Left cardiac atrium (tissue), 4 donors: ENCODE data around the gene NEURL1. TPM values are rescaled to one million over a fixed set of nuclear protein-coding genes. Genes with fewer than 3 reads are reported as not detected.

Experiments
- ATAC-seq, 2 donors: fragments of 200-7000 bp; cut with Tn5 transposase; one replicate each; pipeline ENCODE4 v1.9.1; 2020; ENCODE audit warnings: mild to moderate bottlenecking in 2 of 2, moderate library complexity in 2 of 2
- DNase-seq: peaks from one replicate; pipeline ENCODE4 v3.0.0-alpha.2; 2020
- intact Hi-C, 2 donors: fragments of 100-400 bp; cut with DNase I; formaldehyde crosslinking; loops; one replicate each; pipeline versions ENCODE4 v1.14.1 to v1.15.1; 2022 to 2023
- total RNA-seq, 2 donors: library from RNA; stranded (reverse); fragmentation: NEBNext Ultra II Directional; extraction: Animal tissue kit (Norgen Biotek cat#: 25700); gene quantifications; one replicate each; pipeline ENCODE4 v1.2.1, GENCODE V29; 2021
- donor health status: DM: no; HTN: yes; CAD: no.
- donor health status: DM: no; HTN: yes; CAD: no; lungs with severe emphysema.
- donor health status: DM: yes; HTN: yes; CAD: no.
- donor health status: Dilated cardiomyopathy.

The NEURL1 gene
- total RNA-seq, 2 donors from 2014 or later, result 0.12 to 0.39 TPM

GRCh38 chr10:103554488-103555324, 61.2 kb downstream of the NEURL1 start:
- DNase-seq (peak; percentile 50), ATAC-seq (peak; percentile 72 to 85)
- intact Hi-C loops, result no loop called here

GRCh38 chr10:103555325-103555649, 61.8 kb downstream of the NEURL1 start:
- intact Hi-C loops, result no loop called here
- DNase-seq (no peak), ATAC-seq (no peak)

DNA sequence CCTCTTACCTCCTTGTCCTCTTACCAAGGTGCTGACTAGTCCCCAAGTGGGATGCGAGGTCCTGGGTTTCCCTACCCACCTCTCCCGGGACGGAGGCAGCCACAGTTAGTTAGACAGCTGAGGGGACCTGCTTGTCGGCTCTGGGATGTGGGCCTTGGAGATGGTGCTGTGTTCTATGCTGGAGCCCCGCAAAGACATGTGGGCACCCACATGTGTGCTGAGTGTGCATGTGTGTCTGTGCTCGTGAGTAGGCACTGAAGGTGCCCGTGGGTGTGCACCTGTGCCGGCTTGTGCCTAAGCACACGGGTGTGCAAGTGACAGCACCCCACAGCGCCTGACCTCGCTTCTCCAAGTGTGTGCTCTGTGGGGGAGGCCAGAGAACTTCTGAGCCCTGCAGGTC, 62.2 kb downstream of the NEURL1 start:
- ATAC-seq (no peak), DNase-seq (no peak)
- intact Hi-C loops, result no loop called here

GRCh38 chr10:103556383-103557007, 63.0 kb downstream of the NEURL1 start:
- no peak for ATAC-seq
- intact Hi-C loops, result no loop called here
- no peak for DNase-seq

- intact Hi-C loops, result no loop called here
- DNase-seq (no peak), ATAC-seq (no peak)
These were observed 64.0 kb downstream of the NEURL1 start for GRCh38 chr10:103557455-103557854.

DNA sequence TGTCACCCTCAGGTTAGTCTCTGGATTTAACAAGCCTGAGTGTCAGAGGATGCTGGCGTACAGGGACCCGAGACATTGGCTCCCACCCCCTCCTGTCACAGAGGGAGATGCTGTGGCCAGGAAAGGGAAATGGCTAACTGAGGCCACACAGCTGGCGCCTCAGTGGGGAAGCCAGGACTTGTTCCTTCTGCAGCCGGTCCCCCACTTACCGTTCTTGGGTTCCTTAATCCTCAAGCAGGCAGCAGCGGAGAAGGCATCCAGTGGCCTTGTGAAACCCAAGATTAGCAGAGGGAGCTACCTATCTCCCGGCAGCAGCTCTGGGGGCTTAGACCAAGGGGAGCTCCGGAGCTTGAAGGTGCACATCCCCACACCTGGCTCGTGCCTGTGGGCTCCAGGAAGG, 65.4 kb downstream of the NEURL1 start:
- DNase-seq (no peak), ATAC-seq (no peak)
- intact Hi-C loops, result no loop called here

GRCh38 chr10:103559776-103560175, 66.3 kb downstream of the NEURL1 start:
- no peak for ATAC-seq
- no peak for DNase-seq
- intact Hi-C loops, result no loop called here

GRCh38 chr10:103560886-103561285, 67.4 kb downstream of the NEURL1 start:
- intact Hi-C loops, result no loop called here
- ATAC-seq (no peak), DNase-seq (no peak)

GRCh38 chr10:103562383-103562782, 68.9 kb downstream of the NEURL1 start:
- intact Hi-C loops, result no loop called here

GRCh38 chr10:103563231-103564115, 70.0 kb downstream of the NEURL1 start:
- ATAC-seq, result no peak
- no peak for DNase-seq
- intact Hi-C loops, result no loop called here

More at GRCh38 chr10:103562383-103562782, 68.9 kb downstream of the NEURL1 start:
- ATAC-seq (no peak), DNase-seq (no peak)

GRCh38 chr10:103564116-103564501, 70.6 kb downstream of the NEURL1 start:
- DNase-seq (no peak), ATAC-seq (peak in 1 of 2 donors; percentile 23)
- intact Hi-C loops, result no loop called here

GRCh38 chr10:103564776-103565520, 71.4 kb downstream of the NEURL1 start:
- ATAC-seq, result peak in 1 of 2 donors; percentile 20
- intact Hi-C loops, result no loop called here
- DNase-seq, result no peak

- no peak for ATAC-seq
- no peak for DNase-seq
- intact Hi-C loops, result no loop called here
These were observed 73.0 kb downstream of the NEURL1 start for GRCh38 chr10:103566536-103566935.

DNA sequence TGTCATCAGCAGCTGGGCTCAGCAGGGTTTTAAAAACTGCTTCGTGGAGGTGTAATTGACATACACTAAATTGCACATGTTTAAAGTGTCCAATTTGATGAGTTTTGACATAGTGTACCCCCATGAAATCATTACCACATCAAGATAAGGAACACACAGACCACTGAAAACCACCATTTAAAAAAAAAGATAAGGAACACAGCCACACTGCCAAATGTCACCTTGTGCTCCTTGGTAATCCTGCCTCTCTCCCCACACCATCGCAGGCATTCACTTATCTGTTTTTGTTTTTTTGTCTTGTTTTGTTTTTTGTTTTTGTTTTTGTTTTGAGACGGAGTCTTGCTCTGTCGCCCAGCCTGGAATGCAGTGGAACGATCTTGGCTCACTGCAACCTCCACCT, 75.0 kb downstream of the NEURL1 start:
- intact Hi-C loops, result no loop called here
- DNase-seq, result no peak
- no peak for ATAC-seq

GRCh38 chr10:103569896-103570295, 76.4 kb downstream of the NEURL1 start:
- intact Hi-C loops, result no loop called here
- DNase-seq, result no peak
- no peak for ATAC-seq

DNA sequence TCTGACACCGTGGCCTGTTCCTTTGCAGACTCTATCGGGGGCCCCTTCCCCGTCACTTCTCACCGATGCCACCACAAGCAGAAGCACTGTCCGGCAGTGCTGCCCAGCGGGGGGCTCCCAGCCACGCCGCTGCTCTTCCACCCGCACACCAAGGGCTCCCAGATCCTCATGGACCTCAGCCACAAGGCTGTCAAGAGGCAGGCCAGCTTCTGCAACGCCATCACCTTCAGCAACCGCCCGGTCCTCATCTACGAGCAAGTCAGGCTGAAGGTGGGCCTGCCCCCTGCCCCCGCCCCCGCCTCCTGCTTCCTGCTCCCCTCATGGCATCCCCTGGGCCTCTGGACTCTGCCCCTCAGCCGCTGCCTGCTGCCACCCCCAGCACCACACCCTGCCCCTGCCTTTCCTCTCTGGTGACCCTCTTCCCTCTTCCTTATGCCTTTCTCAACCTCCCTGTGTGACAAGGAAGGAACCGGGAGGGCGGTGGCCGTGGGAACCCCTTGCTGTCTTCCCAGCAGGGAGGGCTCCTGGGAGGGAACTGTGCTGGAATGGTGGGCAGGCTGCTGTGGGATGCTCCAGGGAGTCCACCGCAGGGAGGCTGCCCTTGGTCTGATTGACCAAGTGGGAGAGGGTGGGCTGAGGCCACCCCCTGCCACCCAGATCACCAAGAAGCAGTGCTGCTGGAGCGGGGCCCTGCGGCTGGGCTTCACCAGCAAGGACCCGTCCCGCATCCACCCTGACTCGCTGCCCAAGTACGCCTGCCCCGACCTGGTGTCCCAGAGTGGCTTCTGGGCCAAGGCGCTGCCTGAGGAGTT, 77.5 kb downstream of the NEURL1 start:
- DNase-seq, result no peak
- peak in 1 of 2 donors; percentile 12 for ATAC-seq
- intact Hi-C loops, result no loop called here

DNA sequence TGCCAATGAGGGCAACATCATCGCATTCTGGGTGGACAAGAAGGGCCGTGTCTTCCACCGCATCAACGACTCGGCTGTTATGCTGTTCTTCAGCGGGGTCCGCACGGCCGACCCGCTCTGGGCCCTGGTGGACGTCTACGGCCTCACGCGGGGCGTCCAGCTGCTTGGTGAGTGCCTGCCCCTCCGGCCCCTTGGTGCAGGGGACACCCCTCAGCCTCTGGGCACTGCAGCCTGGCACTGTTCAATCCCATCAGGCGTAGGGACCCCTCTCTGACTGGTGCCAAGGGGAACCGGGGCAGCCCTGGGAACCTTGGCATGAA, 78.1 kb downstream of the NEURL1 start:
- intact Hi-C loops, result no loop called here
- ATAC-seq (no peak), DNase-seq (no peak)

GRCh38 chr10:103572347-103573204, 79.1 kb downstream of the NEURL1 start:
- ATAC-seq (no peak), DNase-seq (no peak)
- intact Hi-C loops, result no loop called here
